Fibroblast of villous mesenchyme (primary cell): ENCODE data around the gene TNIP1. TPM values are rescaled to one million over a fixed set of nuclear protein-coding genes. Genes with fewer than 3 reads are reported as not detected.

ENCODE experiments used
- DNase-seq: peaks from one replicate; pipeline ENCODE4 v3.0.0-alpha.2; 2010; ENCODE audit warnings: low read depth
- H3K4me3 ChIP-seq: 2 replicates; pipeline ENCODE4 v1.5.1; 2011; ENCODE audit warnings: low read depth, mild to moderate bottlenecking, low read length
- CTCF ChIP-seq: IDR thresholded peaks from 2 replicates; pipeline ENCODE4 v1.5.1; 2012; ENCODE audit warnings: low read depth, mild to moderate bottlenecking, low read length; ENCODE audit not compliant: insufficient read depth
- total RNA-seq: library from RNA; depleted of rRNA; stranded (reverse); fragments of >200 nt; gene quantifications from 2 replicates; pipeline ENCODE4 v1.2.3, GENCODE V29; 2012

TNIP1 gene
- total RNA-seq, 1 donor = 108 TPM

- no peak overlapping the region for H3K4me3 ChIP-seq
- TF ChIP-seq CTCF = no peak
- DNase-seq = no peak
These were observed 13.4 kb upstream of the TNIP1 start for GRCh38 chr5:151094030-151094851.

- no peak for TF ChIP-seq CTCF
- peak overlapping the region; percentile 14 for H3K4me3 ChIP-seq
- peak; percentile 97 for DNase-seq
These were observed 12.6 kb upstream of the TNIP1 start for GRCh38 chr5:151093476-151093889.

GRCh38 chr5:151092762-151093161 is 11.9 kb upstream of the TNIP1 start:
- no peak overlapping the region for H3K4me3 ChIP-seq
- DNase-seq = peak; percentile 62
- TF ChIP-seq CTCF = no peak

GRCh38 chr5:151089726-151090125 is 8.9 kb upstream of the TNIP1 start:
- H3K4me3 ChIP-seq = no peak overlapping the region
- no peak for TF ChIP-seq CTCF
- no peak for DNase-seq

- no peak overlapping the region for H3K4me3 ChIP-seq
- TF ChIP-seq CTCF = no peak
- no peak for DNase-seq
These were observed 8.2 kb upstream of the TNIP1 start for GRCh38 chr5:151088986-151089385.

- no peak overlapping the region for H3K4me3 ChIP-seq
- no peak for DNase-seq
- no peak for TF ChIP-seq CTCF
These were observed 6.7 kb upstream of the TNIP1 start for GRCh38 chr5:151087486-151087885.
